ENCODE measurements around the gene NR6A1. TPM values are rescaled to one million over a fixed set of nuclear protein-coding genes. Genes with fewer than 3 reads are reported as not detected.

NR6A1 gene
- total RNA-seq, 2 experiments from 2014 or later = 17.5 to 23.0 TPM

DNA sequence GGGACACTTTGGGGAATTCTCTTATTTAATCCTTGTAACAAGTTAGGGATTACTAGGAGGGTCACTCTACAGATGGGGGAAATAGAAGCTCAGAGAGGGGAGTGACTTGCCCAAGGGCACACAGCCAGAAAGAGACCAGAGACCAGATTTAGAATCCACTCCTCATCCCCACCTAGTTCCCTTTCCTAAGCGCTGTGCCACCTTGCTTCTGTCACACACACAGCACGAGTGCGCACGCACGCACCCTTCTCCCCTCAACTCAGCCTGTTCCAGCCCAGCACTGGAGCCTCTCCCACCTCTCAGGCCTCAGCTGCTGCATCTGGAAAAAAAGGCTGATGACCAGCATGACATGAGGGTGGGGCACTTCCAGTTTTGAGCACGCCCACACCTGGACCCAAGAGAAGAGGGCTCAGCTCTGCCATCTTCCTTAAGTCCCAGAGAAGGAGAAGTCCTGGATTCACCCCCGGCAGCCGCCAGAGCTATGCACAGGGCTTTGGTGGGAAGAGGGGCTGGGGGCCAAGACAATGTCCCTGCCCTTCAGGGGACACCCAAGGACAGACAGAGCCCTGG lies 282.4 kb downstream of the NR6A1 start:
- H3K9me2 ChIP-seq (ENCODE audit: insufficient read depth, low read length) = no peaks in the 10 kb centered on the region
- ChIA-PET CTCF (ENCODE audit: unreplicated experiment) (no interaction called here), POLR2A (no interaction called here)
- H3K36me3 ChIP-seq (ENCODE audit: insufficient read depth, low read length) = no peaks in the 10 kb centered on the region
- TF ChIP-seq, protein P1, sequence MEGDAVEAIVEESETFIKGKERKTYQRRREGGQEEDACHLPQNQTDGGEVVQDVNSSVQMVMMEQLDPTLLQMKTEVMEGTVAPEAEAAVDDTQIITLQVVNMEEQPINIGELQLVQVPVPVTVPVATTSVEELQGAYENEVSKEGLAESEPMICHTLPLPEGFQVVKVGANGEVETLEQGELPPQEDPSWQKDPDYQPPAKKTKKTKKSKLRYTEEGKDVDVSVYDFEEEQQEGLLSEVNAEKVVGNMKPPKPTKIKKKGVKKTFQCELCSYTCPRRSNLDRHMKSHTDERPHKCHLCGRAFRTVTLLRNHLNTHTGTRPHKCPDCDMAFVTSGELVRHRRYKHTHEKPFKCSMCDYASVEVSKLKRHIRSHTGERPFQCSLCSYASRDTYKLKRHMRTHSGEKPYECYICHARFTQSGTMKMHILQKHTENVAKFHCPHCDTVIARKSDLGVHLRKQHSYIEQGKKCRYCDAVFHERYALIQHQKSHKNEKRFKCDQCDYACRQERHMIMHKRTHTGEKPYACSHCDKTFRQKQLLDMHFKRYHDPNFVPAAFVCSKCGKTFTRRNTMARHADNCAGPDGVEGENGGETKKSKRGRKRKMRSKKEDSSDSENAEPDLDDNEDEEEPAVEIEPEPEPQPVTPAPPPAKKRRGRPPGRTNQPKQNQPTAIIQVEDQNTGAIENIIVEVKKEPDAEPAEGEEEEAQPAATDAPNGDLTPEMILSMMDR (conservative IDR thresholded peaks at IDR 0.05; ENCODE audit: low read length) = no peak
- H3K4me3 ChIP-seq (ENCODE audit: low read depth, low read length, poor library complexity, severe bottlenecking) = no peak overlapping the region
- H3K4me2 ChIP-seq (ENCODE audit: low read length) = no peak overlapping the region
- no TSS peak for BruUV-seq (replicated peaks)
- no peak for DNase-seq (ENCODE audit: low spot score)
- H3K4me1 ChIP-seq (ENCODE audit: insufficient read depth, low read length, poor library complexity, severe bottlenecking) = no peaks in the 10 kb centered on the region
- no peaks in the 10 kb centered on the region for H3K79me2 ChIP-seq (ENCODE audit: insufficient read depth, low read depth, low read length)
- no peaks in the 10 kb centered on the region for H3K9me3 ChIP-seq (ENCODE audit: low read length)
- H2AFZ ChIP-seq (ENCODE audit: low read length) = no peak overlapping the region
- H3K27ac ChIP-seq (ENCODE audit: low read depth, low read length, poor library complexity, severe bottlenecking) = no peak overlapping the region
- intact Hi-C loops (cut with micrococcal nuclease; ENCODE audit: unreplicated experiment) = no loop called here
- H4K20me1 ChIP-seq (ENCODE audit: insufficient read depth, low read length) = no peaks in the 10 kb centered on the region

GRCh38 chr9:124487260-124488182 lies 283.6 kb downstream of the NR6A1 start:
- Histone ChIP-seq H3K9me3 (ENCODE audit: low read length) (no peaks in the 10 kb centered on the region), H3K9me2 (ENCODE audit: insufficient read depth, low read length) (no peaks in the 10 kb centered on the region), H3K36me3 (ENCODE audit: insufficient read depth, low read length) (no peaks in the 10 kb centered on the region), H2AFZ (ENCODE audit: low read length) (no peak overlapping the region), H3K4me3 (ENCODE audit: low read depth, low read length, poor library complexity, severe bottlenecking) (no peak overlapping the region), H3K4me2 (ENCODE audit: low read length) (no peak overlapping the region), H3K4me1 (ENCODE audit: insufficient read depth, low read length, poor library complexity, severe bottlenecking) (no peaks in the 10 kb centered on the region), H3K27ac (ENCODE audit: low read depth, low read length, poor library complexity, severe bottlenecking) (no peak overlapping the region), H4K20me1 (ENCODE audit: insufficient read depth, low read length) (no peaks in the 10 kb centered on the region), H3K79me2 (ENCODE audit: insufficient read depth, low read depth, low read length) (no peaks in the 10 kb centered on the region)
- POLR2A ChIA-PET = no interaction called here
- intact Hi-C loops (cut with micrococcal nuclease; ENCODE audit: unreplicated experiment) = no loop called here
- DNase-seq (ENCODE audit: low spot score) = no peak
- CTCF ChIA-PET (ENCODE audit: unreplicated experiment) = no interaction called here
- no TSS peak for BruUV-seq (replicated peaks)
- no peak for TF ChIP-seq EZH2phosphoT487 (IDR thresholded peaks at IDR 0.05; ENCODE audit: borderline replicate concordance, low read depth, low read length)
- TF ChIP-seq, protein P1 (conservative IDR thresholded peaks at IDR 0.05; ENCODE audit: low read length) = no peak

DNA sequence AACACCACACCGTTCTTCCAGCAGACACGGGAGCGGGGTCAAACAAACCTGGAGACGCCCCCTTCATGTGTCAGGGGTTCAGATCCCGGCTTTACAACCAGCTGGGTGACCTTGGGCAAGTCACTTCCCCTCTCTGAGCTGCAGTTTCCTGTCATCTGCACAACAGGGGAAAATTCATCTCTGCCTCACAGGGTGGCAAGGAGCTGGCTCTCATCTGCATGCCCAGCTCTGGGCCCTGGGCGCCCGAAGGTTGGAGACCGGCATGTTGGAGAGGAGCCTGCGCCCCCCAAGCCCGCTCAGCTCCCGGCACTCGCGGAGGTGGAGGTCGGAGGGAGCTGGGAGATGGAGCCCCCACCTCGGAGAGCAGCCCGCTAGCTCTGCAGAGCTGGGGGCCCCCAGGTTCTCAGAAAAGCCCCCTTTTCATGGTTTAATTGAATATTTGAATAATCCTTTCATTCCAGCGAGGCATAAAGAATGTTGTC lies 284.3 kb downstream of the NR6A1 start:
- H4K20me1 ChIP-seq (ENCODE audit: insufficient read depth, low read length) = no peaks in the 10 kb centered on the region
- ChIA-PET POLR2A (no interaction called here), CTCF (ENCODE audit: unreplicated experiment) (no interaction called here)

More for the DNA sequence above, 284.3 kb downstream of the NR6A1 start:
- BruUV-seq (replicated peaks) = no TSS peak
- no peak for DNase-seq (ENCODE audit: low spot score)
- H3K9me2 ChIP-seq (ENCODE audit: insufficient read depth, low read length) = no peaks in the 10 kb centered on the region
- no peak overlapping the region for H3K27ac ChIP-seq (ENCODE audit: low read depth, low read length, poor library complexity, severe bottlenecking)
- intact Hi-C loops (cut with micrococcal nuclease; ENCODE audit: unreplicated experiment) = no loop called here
- H3K4me2 ChIP-seq (ENCODE audit: low read length) = no peak overlapping the region
- TF ChIP-seq, protein P1 (conservative IDR thresholded peaks at IDR 0.05; ENCODE audit: low read length) = no peak
- TF ChIP-seq EZH2phosphoT487 (IDR thresholded peaks at IDR 0.05; ENCODE audit: borderline replicate concordance, low read depth, low read length) = no peak
- H3K79me2 ChIP-seq (ENCODE audit: insufficient read depth, low read depth, low read length) = no peaks in the 10 kb centered on the region
- H3K36me3 ChIP-seq (ENCODE audit: insufficient read depth, low read length) = no peaks in the 10 kb centered on the region
- no peaks in the 10 kb centered on the region for H3K4me1 ChIP-seq (ENCODE audit: insufficient read depth, low read length, poor library complexity, severe bottlenecking)
- no peaks in the 10 kb centered on the region for H3K9me3 ChIP-seq (ENCODE audit: low read length)
- no peak overlapping the region for H2AFZ ChIP-seq (ENCODE audit: low read length)
- H3K4me3 ChIP-seq (ENCODE audit: low read depth, low read length, poor library complexity, severe bottlenecking) = no peak overlapping the region
